HG02973 (cell line): ENCODE data around the gene VGLL4.

Source experiments
- ATAC-seq: cut with Tn5 transposase; IDR thresholded peaks from one replicate; pipeline ENCODE4 v1.9.1; 2021; ENCODE audit warnings: moderate library complexity; ENCODE audit not compliant: unreplicated experiment

VGLL4 gene

DNA sequence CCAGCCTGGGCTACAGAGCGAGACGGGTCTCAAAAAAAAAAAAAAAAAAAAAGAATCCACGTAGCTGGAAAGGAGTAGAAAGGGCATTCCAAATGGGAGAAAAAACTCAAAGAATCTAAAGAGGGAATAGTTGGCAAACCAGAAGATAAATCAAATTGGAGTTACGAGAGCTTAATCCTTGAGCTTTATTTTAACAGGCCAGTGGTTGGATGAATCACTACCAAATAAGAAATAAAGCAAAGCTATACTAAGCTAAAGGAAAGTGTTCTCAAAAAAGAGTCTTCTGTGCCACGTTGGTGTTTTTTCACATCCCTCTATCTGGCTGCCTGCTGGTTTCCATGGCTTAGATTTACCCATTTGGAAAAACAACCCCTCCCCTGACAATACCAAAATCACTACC, 14.0 kb downstream of the VGLL4 start:
- no peak for ATAC-seq

GRCh38 chr3:11627612-11628011, 16.1 kb downstream of the VGLL4 start:
- no peak for ATAC-seq

GRCh38 chr3:11626084-11626463, 17.6 kb downstream of the VGLL4 start:
- peak; percentile 64 for ATAC-seq

GRCh38 chr3:11625376-11626083, 18.2 kb downstream of the VGLL4 start:
- ATAC-seq: no peak

DNA sequence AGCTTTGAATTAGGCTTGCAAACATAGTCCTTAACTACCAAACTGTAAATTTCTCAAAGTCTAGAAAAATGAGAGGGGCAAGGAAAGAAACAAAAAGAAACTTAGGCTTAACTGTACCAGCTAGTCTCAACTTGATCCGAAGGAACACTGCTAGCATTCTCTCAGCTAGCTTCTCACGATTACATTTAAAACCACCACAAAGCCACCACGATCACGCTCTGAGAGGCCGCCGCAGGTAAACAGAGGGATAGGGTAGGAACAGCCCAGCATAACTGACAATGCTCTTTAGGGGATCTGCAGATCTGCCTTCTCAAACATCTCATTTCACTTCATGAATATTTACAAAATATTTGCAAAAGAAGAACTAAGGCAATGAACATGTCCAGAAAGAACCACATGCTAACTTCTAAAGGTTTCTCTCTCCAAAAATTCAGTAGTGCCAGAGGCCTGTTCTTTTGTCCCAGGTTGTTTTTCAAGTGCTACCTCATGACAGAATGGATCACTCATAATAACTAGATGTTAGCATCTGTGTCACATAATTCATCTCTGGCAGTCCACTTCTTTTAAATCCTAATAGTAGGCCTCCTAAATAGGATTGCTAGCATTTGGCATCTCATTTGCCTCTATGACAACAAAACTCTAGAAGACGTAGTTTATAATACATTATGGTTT, 18.9 kb downstream of the VGLL4 start:
- no peak for ATAC-seq

DNA sequence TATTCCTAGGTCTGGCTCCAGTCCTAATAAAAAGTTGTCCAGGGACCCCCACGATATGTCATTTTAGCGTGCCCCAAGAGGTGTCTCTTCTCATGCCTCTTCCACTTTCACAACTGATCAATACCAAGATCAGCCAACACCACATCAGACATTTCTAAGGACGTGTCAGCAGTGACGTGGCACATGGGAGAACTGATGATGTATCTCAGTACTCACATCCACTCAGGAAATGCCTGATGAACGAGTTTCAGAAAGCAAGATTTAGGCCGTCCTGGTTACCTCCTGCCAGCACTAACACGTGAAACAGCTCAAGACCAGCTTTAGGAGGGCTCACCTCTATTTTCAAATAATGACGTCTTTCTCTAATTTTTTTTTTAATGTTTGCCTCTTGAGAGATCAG, 19.6 kb downstream of the VGLL4 start:
- no peak for ATAC-seq

DNA sequence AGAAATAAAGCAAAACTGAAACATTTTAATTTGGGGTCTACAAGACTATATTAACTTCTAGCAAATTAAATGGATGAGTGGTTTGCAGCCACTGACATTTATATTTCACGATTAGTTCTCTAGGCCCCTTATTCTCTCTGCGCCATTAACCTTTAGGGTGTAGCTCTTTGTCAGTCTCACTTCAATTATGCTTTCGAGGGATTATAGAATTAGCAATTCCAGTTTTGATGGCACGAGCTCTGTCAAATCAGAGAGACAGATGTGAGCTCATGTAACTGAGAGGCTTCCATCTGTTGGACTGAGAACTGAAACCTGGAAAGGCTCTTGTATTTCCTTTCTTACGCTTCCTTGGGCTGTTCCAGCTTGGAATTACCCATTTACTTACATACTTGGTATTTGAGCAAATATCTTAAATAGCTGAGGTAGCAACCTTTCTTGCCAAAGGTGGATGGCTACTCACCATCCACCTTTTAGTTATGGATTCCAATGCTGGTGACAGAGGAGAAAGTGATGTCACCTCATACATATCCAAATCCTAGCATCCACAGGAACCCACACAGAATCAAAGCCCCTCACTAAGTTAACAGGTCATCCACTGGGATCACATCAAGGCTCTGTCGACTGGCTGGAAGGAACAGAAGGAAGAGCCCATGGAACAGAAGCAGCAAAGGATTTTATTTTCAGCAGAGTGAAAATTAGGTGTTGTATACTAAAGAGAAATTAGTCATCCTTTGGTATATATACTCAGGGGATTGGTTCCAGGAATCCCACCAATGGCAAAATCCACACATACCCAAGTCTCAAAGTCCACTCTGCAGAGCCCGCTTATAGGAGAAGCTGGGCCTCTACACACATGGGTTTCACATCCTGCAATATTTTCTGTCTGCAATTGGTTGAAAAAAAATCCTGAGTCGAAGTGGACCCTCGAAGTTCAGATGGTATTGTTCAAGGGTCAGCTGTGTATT, 20.8 kb downstream of the VGLL4 start:
- no peak for ATAC-seq

DNA sequence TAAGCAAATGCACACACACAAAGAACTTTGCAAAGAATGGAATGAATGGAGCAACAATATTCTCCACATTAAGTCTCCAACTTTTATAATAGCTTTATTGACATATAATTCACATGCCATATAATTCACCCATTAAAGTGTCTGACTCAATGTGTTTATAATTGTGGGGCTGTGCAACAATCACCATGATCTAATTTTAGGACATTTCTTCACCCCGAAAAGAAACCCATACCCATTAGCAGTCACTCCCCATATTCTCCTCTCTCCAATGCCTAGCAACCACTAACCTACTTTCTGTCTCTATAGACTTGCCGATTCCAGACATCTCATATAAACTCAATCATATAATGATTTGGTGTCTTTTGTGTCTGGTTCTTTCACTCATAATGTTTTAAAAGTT, 22.6 kb downstream of the VGLL4 start:
- ATAC-seq: no peak

DNA sequence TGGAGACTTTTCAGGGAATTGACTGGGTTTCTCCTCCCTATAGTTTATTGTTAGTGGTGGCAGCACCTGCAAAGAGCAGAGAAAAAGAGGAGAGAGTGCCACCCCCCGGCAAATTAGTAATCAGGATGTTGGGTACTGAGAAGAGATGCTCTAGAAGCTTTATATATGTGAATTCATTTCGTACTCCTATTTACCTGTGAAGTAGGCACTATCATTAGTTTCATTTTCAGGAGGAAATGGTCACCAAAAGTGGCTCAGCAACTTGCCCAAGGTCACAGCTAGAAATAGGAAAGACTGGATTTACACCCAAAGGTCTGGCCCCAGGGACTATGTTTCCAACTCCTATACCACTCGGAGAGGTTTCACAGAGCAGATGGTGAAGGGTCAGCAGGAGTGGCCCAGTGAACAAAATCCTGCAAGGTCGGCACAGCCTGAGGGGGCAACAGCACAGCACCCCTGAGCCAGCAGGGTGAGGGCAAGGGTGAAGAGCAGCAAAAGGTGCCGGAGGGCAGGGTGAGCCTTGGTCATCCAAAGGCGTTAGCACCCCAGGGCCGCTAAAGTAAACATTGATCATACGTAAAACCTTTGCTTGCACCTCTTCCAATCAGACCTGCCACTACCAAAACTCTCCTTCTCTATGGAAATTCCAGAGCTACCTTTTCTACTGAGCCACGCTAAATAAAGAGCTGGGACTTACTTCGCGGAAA, 23.6 kb downstream of the VGLL4 start:
- ATAC-seq: no peak

- no peak for ATAC-seq
Observed at GRCh38 chr3:11619461-11619860, 24.3 kb downstream of the VGLL4 start.

- ATAC-seq: no peak
Observed at GRCh38 chr3:11618904-11619303, 24.8 kb downstream of the VGLL4 start.

DNA sequence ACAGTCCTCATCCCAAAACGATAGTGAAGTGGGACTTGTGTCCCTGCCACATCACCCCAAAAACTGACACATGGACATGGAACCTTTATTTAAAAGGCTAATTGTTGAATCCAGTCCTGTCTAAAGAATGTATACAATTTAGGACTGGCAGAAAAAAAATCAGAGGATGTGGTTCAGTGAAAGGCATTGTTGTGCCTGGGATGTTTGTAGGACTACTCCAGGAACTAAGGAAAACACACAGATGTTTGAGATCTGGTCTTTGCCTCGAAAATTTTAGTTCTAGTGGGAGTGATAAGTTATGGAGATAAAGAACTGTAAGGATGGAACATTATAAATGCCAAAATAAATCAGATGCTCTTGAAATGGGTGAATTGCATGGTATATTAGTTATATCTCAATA, 27.2 kb downstream of the VGLL4 start:
- ATAC-seq: no peak

GRCh38 chr3:11613851-11614487, 29.7 kb downstream of the VGLL4 start:
- ATAC-seq: no peak

GRCh38 chr3:11613319-11613718, 30.4 kb downstream of the VGLL4 start:
- ATAC-seq: no peak

DNA sequence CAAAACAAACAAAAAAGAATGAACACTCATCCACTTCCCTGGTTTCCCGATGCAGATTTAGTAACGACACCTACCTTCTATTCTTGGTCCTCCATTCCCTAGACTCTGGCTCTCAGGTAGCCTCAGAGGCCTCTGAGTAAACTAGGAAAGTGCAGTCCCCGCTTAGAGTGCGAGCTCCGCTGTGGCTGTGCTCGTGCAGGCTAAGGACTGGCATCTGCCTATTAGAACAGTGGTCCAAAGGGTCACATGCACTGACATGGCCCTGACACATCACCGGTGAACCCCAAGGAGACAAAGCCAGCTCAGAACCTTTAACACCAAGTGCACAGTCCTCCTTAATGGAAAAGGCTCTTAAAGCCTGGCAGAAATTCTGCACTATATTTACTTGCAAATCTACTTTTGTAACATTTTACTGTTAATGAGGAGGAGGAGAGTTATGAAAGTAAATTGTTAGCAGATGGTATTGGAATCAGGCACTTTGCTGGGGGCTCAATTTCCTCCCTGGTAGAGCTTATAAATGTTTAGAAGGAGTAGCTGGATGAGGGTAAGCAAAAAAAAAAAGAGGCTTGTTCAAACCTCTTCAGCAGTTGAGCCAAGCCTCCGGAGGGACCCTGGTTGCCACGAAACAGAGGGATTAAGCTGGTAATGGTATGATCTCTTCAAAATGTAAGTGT, 31.1 kb downstream of the VGLL4 start:
- ATAC-seq: no peak

GRCh38 chr3:11611341-11611799, 32.3 kb downstream of the VGLL4 start:
- no peak for ATAC-seq

DNA sequence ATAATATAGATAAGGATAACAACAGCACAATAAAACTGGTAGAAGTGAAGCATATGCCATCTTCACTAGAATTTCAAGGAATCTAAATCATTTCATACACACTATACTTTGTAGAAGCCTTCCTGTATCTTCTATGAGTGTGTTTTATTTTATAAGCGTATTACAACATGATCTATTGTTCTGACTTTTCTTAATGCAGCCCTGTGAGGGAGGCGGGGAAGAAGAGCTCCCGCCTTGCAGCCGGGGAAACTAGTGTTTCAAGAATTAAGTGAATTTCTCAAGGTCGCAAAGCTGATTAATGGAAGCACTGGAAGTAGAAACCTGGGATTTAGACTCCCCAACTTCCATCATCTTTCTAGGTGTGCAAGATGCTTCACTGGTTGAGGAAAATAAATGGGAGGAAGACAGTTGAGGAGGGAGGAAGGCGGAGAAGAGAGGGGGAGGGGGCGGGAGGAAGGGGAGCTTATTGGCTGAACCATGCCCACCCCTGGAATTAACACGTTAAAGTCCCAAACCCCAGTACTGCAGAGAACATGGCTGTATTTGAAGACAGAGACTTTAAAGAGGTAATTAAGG, 32.9 kb downstream of the VGLL4 start:
- ATAC-seq: no peak

DNA sequence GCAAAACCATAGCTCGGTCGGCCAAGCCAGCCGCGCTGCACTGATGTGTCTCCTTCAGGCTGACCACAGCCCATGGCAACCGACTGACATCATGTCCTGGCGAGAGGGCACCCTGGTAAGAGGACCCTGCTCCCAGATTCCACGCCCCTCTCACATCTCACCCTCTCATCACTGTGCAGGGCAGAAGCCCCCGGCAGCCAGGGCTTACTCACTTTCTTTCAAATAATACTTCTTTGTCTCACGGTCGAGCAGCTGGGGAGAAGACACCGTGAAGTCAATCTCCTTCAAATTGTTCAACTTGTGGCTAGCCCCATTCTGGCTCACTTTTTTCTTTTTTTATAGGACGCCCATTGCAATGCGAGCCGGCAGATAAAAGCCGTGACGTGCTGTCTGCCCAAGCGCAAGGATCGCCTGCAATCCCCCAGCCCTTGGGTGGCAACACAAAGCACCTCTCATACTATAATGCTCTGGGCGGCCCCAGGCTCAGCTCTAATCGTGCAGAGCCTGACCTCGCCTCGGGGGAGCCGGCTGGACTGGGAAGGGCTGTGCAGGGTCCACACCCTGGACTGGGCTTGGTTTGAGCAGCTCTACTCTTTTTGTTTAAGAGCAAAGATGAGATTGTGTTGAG, 33.6 kb downstream of the VGLL4 start:
- no peak for ATAC-seq

- ATAC-seq: no peak
Observed at GRCh38 chr3:11609481-11609880, 34.2 kb downstream of the VGLL4 start.
